Measurements from ENCODE around the gene KIAA1549.

- TF ChIP-seq POLR2AphosphoS5 (IDR thresholded peaks at IDR 0.05; ENCODE audit: low read depth, low read length): no peak
- no peak for TF ChIP-seq EP300 (IDR thresholded peaks at IDR 0.05; ENCODE audit: borderline replicate concordance in 1 of 2, low read depth in 2 of 2, low read length in 2 of 2)
- TF ChIP-seq, protein P1, sequence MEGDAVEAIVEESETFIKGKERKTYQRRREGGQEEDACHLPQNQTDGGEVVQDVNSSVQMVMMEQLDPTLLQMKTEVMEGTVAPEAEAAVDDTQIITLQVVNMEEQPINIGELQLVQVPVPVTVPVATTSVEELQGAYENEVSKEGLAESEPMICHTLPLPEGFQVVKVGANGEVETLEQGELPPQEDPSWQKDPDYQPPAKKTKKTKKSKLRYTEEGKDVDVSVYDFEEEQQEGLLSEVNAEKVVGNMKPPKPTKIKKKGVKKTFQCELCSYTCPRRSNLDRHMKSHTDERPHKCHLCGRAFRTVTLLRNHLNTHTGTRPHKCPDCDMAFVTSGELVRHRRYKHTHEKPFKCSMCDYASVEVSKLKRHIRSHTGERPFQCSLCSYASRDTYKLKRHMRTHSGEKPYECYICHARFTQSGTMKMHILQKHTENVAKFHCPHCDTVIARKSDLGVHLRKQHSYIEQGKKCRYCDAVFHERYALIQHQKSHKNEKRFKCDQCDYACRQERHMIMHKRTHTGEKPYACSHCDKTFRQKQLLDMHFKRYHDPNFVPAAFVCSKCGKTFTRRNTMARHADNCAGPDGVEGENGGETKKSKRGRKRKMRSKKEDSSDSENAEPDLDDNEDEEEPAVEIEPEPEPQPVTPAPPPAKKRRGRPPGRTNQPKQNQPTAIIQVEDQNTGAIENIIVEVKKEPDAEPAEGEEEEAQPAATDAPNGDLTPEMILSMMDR (IDR thresholded peaks at IDR 0.05; ENCODE audit: control extremely low read depth in 1 of 3, insufficient read depth in 1 of 3, low read depth in 1 of 3, low read length in 3 of 3): no peak
- TF ChIP-seq TCF12 (IDR thresholded peaks at IDR 0.05; ENCODE audit: low read depth, low read length): no peak
- TF ChIP-seq ASH2L (IDR thresholded peaks at IDR 0.05; ENCODE audit: low read length): no peak
Observed at GRCh38 chr7:139011373-139011772, 30.2 kb upstream of the KIAA1549 start.

All from H1 (cell line).